ENCODE measurements around the gene MREG. TPM values are rescaled to one million over a fixed set of nuclear protein-coding genes. Genes with fewer than 3 reads are reported as not detected.

The MREG gene
- total RNA-seq, 1 donor from 2014 or later = 11.8 TPM

DNA sequence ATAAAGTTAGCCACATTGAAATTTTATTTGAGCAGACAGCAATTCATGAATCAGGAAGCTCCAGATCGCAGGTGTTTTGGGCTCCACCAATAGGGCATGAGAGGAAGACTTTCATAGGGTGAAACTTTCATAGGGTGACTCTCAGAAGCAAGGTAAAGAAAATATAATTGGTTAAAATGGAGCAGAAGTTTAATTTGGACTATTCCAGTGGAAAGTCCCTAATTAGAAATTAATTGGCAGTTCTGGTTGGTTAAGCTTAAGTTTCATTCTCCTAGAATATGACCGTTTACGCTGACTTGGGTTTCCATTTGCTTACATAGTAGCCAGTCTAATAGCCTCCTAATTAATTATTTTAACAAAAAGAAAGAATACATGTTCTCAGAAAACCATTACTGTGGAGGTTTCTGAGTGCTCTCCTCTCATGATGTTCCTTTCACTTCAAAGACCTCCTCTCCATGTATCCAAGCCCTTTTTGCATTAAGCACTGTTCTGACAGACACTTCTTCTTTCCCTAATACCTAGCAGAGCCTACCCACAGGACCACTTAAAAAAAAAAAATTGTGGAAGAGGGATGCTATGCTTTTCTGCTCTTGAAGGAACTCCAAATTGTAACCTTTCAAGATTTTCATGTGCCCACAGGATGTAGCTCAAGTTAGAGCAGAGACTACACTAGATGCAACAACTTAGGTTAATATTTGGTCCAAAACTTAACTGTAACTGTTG is 99.1 kb downstream of the MREG start:
- DNase-seq (ENCODE audit: extremely low spot score in 2 of 2) = peak in 1 of 2 donors; percentile 2
- H3K36me3 ChIP-seq = no peaks in the 10 kb centered on the region
- no peak for TF ChIP-seq POLR2AphosphoS5 (IDR thresholded peaks at IDR 0.05; ENCODE audit: insufficient read depth in 1 of 2, low read depth in 1 of 2)
- H3K27ac ChIP-seq = no peak overlapping the region
- no peaks in the 10 kb centered on the region for H3K9me3 ChIP-seq
- H3K27me3 ChIP-seq = no peaks in the 10 kb centered on the region
- intact Hi-C loops (cut with DNase I) = loop anchor here (10.0 kb wide), 1 partner anchor 459 kb away; no protein-coding TSS in a partner anchor
- no peaks in the 10 kb centered on the region for H3K4me1 ChIP-seq
- no peak overlapping the region for H3K4me3 ChIP-seq

DNA sequence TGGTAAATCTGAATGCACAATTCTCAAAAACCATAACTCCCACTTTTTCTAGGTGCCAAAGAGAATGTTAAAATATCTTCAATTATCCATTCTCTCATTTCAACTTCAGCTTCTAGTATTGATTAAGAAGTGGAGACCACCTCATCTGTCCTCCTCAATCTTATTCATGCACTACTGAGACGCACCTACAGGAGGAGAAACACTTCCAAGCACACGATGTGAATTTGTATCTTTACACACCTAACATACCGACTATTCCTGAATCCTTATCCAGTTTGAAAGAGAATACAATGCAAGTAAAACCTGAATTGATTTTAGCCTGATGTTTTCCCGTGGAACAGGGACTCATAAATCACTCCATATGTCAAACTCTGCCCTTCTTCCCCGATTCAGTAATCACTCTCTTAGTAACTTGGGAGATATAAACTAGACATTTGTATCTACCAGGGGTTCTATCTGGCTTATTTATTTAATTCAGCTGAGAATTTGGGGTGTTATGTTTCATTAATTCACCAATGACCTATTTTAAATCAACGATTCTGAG is 101.0 kb downstream of the MREG start:
- Histone ChIP-seq H3K27me3 (no peaks in the 10 kb centered on the region), H3K4me3 (no peak overlapping the region), H3K4me1 (no peaks in the 10 kb centered on the region), H3K36me3 (no peaks in the 10 kb centered on the region), H3K27ac (no peak overlapping the region), H3K9me3 (no peaks in the 10 kb centered on the region)
- DNase-seq (ENCODE audit: extremely low spot score in 2 of 2) = no peak
- intact Hi-C loops (cut with DNase I) = loop anchor here (10.0 kb wide), 1 partner anchor 458 kb away; no protein-coding TSS in a partner anchor
- TF ChIP-seq POLR2A (IDR thresholded peaks at IDR 0.05) (no peak), POLR2AphosphoS5 (IDR thresholded peaks at IDR 0.05; ENCODE audit: insufficient read depth in 1 of 2, low read depth in 1 of 2) (no peak)
- TF ChIP-seq, protein P1, sequence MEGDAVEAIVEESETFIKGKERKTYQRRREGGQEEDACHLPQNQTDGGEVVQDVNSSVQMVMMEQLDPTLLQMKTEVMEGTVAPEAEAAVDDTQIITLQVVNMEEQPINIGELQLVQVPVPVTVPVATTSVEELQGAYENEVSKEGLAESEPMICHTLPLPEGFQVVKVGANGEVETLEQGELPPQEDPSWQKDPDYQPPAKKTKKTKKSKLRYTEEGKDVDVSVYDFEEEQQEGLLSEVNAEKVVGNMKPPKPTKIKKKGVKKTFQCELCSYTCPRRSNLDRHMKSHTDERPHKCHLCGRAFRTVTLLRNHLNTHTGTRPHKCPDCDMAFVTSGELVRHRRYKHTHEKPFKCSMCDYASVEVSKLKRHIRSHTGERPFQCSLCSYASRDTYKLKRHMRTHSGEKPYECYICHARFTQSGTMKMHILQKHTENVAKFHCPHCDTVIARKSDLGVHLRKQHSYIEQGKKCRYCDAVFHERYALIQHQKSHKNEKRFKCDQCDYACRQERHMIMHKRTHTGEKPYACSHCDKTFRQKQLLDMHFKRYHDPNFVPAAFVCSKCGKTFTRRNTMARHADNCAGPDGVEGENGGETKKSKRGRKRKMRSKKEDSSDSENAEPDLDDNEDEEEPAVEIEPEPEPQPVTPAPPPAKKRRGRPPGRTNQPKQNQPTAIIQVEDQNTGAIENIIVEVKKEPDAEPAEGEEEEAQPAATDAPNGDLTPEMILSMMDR (IDR thresholded peaks at IDR 0.05) = no peak

DNA sequence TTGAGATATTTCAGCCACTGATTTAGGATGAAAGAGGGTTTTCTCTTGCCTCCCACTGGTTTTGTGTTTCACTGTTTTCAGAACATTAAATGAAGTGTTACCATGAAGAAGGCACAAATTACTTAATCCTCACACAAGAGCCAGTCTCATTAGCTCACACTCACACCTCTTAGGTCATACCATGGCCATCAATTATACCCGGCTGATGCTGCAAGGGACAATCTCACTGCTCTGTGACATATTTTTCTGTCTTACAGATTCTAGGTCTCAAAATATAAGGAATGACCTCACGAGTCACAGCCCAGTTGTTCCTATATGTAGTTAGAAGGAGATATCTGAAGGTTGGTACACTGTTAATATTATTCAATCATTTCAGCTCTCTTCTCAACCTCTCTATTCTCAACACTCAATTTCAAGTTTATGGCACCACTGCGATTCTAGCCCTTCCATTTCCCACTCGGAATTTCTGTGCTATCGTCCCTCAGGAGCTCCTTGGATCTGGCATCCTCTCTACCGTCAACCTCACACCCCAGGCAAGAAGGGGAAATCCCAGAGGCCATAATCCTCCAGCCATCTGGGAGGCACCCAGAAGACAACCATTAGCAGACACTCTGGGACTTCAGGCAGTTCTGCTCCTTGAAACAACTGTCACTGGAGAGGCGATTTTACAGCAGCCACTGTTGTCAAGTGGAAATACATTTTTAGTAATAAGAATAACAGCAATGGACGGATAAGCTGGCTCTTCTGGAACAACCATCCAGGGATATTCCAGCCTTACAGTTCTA is 101.9 kb downstream of the MREG start:
- Histone ChIP-seq H3K9me3 (no peaks in the 10 kb centered on the region), H3K36me3 (no peaks in the 10 kb centered on the region), H3K27me3 (no peaks in the 10 kb centered on the region), H3K4me1 (no peaks in the 10 kb centered on the region), H3K27ac (no peak overlapping the region), H3K4me3 (no peak overlapping the region)
- intact Hi-C loops (cut with DNase I) = loop anchor here (10.0 kb wide), 1 partner anchor 457 kb away; no protein-coding TSS in a partner anchor
- TF ChIP-seq, protein P1 (IDR thresholded peaks at IDR 0.05) = no peak
- no peak for TF ChIP-seq POLR2A (IDR thresholded peaks at IDR 0.05)
- no peak for TF ChIP-seq POLR2AphosphoS5 (IDR thresholded peaks at IDR 0.05; ENCODE audit: insufficient read depth in 1 of 2, low read depth in 1 of 2)
- DNase-seq (ENCODE audit: extremely low spot score in 2 of 2) = peak in 1 of 2 donors; percentile 80

DNA sequence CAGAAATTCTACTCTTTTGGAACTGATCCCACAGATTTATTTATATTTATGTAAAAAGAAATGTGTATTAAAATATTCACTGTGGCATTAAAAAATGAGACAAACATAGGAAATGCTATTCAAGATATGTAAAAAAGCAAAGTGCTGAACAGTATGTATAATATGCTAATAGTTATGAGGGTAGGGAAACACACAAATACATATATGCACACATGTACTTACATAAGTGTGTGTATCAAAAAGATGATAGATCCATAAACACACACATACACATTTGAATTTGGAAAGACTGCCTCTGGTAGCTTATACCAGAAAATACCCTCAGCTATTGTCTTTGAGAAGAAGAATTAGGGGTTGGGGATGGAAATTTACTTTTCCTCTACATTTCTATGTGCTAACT is 103.2 kb downstream of the MREG start:
- intact Hi-C loops (cut with DNase I) = loop anchor here (10.0 kb wide), 1 partner anchor 455 kb away; no protein-coding TSS in a partner anchor
- no peak overlapping the region for H3K4me3 ChIP-seq
- DNase-seq (ENCODE audit: extremely low spot score in 2 of 2) = no peak
- no peak overlapping the region for H3K27ac ChIP-seq
- TF ChIP-seq POLR2A (IDR thresholded peaks at IDR 0.05) = no peak
- TF ChIP-seq, protein P1 (IDR thresholded peaks at IDR 0.05) = no peak
- no peak for TF ChIP-seq POLR2AphosphoS5 (IDR thresholded peaks at IDR 0.05; ENCODE audit: insufficient read depth in 1 of 2, low read depth in 1 of 2)
- H3K36me3 ChIP-seq = no peaks in the 10 kb centered on the region
- H3K9me3 ChIP-seq = no peaks in the 10 kb centered on the region
- no peaks in the 10 kb centered on the region for H3K4me1 ChIP-seq
- H3K27me3 ChIP-seq = no peaks in the 10 kb centered on the region

DNA sequence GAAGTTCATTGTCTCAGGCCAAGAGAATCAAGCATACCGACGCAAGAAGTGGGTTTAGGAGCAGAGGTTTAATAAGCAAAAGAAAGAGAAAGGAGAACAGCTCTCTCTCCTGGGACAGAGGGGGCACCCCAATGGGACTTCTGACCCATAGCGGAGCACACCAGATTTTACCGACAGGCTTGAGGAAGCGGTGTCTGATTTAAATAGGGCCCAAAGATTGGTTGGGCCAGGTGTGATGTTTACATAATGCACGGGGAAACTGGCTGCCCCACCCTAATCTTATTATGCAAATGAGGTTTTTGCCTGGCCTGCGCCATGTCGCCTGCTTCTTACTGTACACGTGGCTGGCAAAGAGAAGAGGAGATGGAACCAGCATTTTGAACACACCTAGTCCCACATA is 106.2 kb downstream of the MREG start:
- H3K27ac ChIP-seq = no peak overlapping the region
- H3K4me1 ChIP-seq = no peaks in the 10 kb centered on the region
- H3K27me3 ChIP-seq = no peaks in the 10 kb centered on the region
- H3K9me3 ChIP-seq = no peaks in the 10 kb centered on the region
- H3K4me3 ChIP-seq = no peak overlapping the region
- DNase-seq (ENCODE audit: extremely low spot score in 2 of 2) = no peak
- no peaks in the 10 kb centered on the region for H3K36me3 ChIP-seq
- intact Hi-C loops (cut with DNase I) = no loop called here
- TF ChIP-seq, protein P1 (IDR thresholded peaks at IDR 0.05) = no peak
- TF ChIP-seq POLR2A (IDR thresholded peaks at IDR 0.05) = no peak
- TF ChIP-seq POLR2AphosphoS5 (IDR thresholded peaks at IDR 0.05; ENCODE audit: insufficient read depth in 1 of 2, low read depth in 1 of 2) = no peak
